K562 (cell line): ENCODE measurements around the gene SAMD11. TPM values are rescaled to one million over a fixed set of nuclear protein-coding genes. Genes with fewer than 3 reads are reported as not detected.
A peak's percentile ranks its signal among the peaks of the same experiment; 100 is the strongest.

Source experiments
- CBFA2T2 ChIP-seq: fragments of 450-650 bp; conservative IDR thresholded peaks from 2 replicates; pipeline ENCODE4 v1.6.1; 2017; ENCODE audit warnings: mild to moderate bottlenecking
- CCAR2 ChIP-seq: fragments of 200-400 bp; formaldehyde crosslinking; IDR thresholded peaks from 2 replicates; pipeline ENCODE4 v1.6.1; 2017; ENCODE audit warnings: mild to moderate bottlenecking, low read depth, low read length
- DIDO1 ChIP-seq: fragments of 450-650 bp; IDR thresholded peaks from 2 replicates; pipeline ENCODE4 v1.6.1; 2016; ENCODE audit warnings: low read depth, missing biosample characterization, missing genetic modification characterization
- E2F8 ChIP-seq: fragments of 450-650 bp; IDR thresholded peaks from 2 replicates; pipeline ENCODE4 v1.7.1; 2018; ENCODE audit warnings: mild to moderate bottlenecking, low read depth; ENCODE audit not compliant: partially characterized antibody
- HMGN3 ChIP-seq: IDR thresholded peaks from 2 replicates; pipeline ENCODE4 v1.6.1; 2011; ENCODE audit warnings: borderline replicate concordance, low read depth, mild to moderate bottlenecking, mixed read lengths, low read length; ENCODE audit not compliant: insufficient read length; ENCODE audit errors: extremely low read depth
- NBN ChIP-seq: fragments of 450-650 bp; IDR thresholded peaks from 2 replicates; pipeline ENCODE4 v1.6.1; 2016; ENCODE audit warnings: low read depth, mild to moderate bottlenecking
- NFIX ChIP-seq: fragments of 250-450 bp; sonication (Bioruptor Pico); IDR thresholded peaks from 2 replicates; pipeline ENCODE4 v1.4.0; 2020; ENCODE audit warnings: low read depth, mild to moderate bottlenecking, moderate library complexity
- NR1H2 ChIP-seq: sonication (generic); formaldehyde crosslinking; IDR thresholded peaks from 2 replicates; pipeline ENCODE4 v1.4.0; 2020; ENCODE audit warnings: mild to moderate bottlenecking, missing genetic modification reagents
- PREB ChIP-seq: sonication (generic); formaldehyde crosslinking; IDR thresholded peaks from 2 replicates; pipeline ENCODE4 v1.8.1; 2023; ENCODE audit warnings: mild to moderate bottlenecking, missing genetic modification reagents
- RHOXF2B ChIP-seq: fragments of 250-450 bp; sonication (Bioruptor Pico); conservative IDR thresholded peaks from 2 replicates; pipeline ENCODE4 v1.5.1; 2021
- TSHZ1 ChIP-seq: fragments of 250-450 bp; sonication (Bioruptor Pico); IDR thresholded peaks from 2 replicates; pipeline ENCODE4 v1.4.0; 2020; ENCODE audit warnings: mild to moderate bottlenecking, moderate library complexity
- ZBTB5 ChIP-seq: fragments of 450-650 bp; IDR thresholded peaks from 2 replicates; pipeline ENCODE4 v1.6.1; 2017; ENCODE audit warnings: antibody characterized with exemption
- ZNF3 ChIP-seq: fragments of 250-450 bp; sonication (Bioruptor Pico); IDR thresholded peaks from 2 replicates; pipeline ENCODE4 v1.5.0; 2021; ENCODE audit warnings: mild to moderate bottlenecking, moderate library complexity
- ZNF584 ChIP-seq: fragments of 200-800 bp; sonication (Bioruptor generic); IDR thresholded peaks from 2 replicates; pipeline ENCODE4 v1.6.1; 2016; ENCODE audit warnings: low read depth, mild to moderate bottlenecking, missing genetic modification characterization, missing compliant biosample characterization
- ZNF644 ChIP-seq: fragments of 200-800 bp; sonication (Bioruptor generic); IDR thresholded peaks from 2 replicates; pipeline ENCODE4 v1.6.1; 2016; ENCODE audit warnings: low read depth, missing genetic modification characterization, missing compliant biosample characterization
- polyA plus RNA-seq, 8 experiments: library from polyadenylated mRNA; depleted of rRNA in 4 of 8; stranded (reverse) in 5 of 8; unstranded in 3 of 8; fragments of >200 nt; fragmentation: Nextera tagmentation in 2 of 8; fragmentation: Illumina TruSeq in 1 of 8; extraction: Ambion mirVana in 2 of 8; extraction: Trizol in 1 of 8; gene quantifications; 2 replicates each; pipeline versions ENCODE4 v1.2.1 to v1.2.3, GENCODE V29; 2011 to 2014; ENCODE audit warnings: inconsistent platforms in 1 of 8, missing spikeins in 1 of 8
- total RNA-seq, 7 experiments: library from RNA; depleted of rRNA in 6 of 7; stranded (reverse); fragments of >200 nt in 6 of 7; fragmentation: Illumina TruSeq in 2 of 7; extraction: Trizol in 2 of 7; gene quantifications; 2 replicates each; pipeline versions ENCODE4 v1.2.1 to v1.2.3, GENCODE V29; 2011 to 2021; ENCODE audit warnings: low replicate concordance in 1 of 7
- TF ChIP-seq, protein P1 (sequence below): fragments of 250-450 bp; sonication (Bioruptor Pico); IDR thresholded peaks from 2 replicates; pipeline ENCODE4 v1.5.0; 2021

The SAMD11 gene
- total and polyA plus RNA-seq, 9 of the 15 experiments (the other 6 are each of a cell fraction or from before 2014, with no cell fraction given): 0.07 to 0.82 (median 0.11) TPM; not detected in 2

GRCh38 chr1:904310-904950 is 19.3 kb upstream of the SAMD11 start (continued):
- TF ChIP-seq E2F8 (no peak), NBN (no peak), CCAR2 (no peak), ZNF644 (tag) (no peak), DIDO1 (tag) (no peak), HMGN3 (peak; percentile 86), NFIX (CRISPR knock-in tag) (no peak), RHOXF2B (CRISPR knock-in tag) (no peak), NR1H2 (CRISPR knock-in tag) (no peak), TSHZ1 (CRISPR knock-in tag) (no peak), CBFA2T2 (no peak), ZBTB5 (no peak), PREB (CRISPR knock-in tag) (no peak), ZNF3 (no peak), ZNF584 (no peak)
- TF ChIP-seq, protein P1, sequence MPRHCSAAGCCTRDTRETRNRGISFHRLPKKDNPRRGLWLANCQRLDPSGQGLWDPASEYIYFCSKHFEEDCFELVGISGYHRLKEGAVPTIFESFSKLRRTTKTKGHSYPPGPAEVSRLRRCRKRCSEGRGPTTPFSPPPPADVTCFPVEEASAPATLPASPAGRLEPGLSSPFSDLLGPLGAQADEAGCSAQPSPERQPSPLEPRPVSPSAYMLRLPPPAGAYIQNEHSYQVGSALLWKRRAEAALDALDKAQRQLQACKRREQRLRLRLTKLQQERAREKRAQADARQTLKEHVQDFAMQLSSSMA (CRISPR knock-in tag): no peak
